ENCODE measurements around the gene PRDM12.

The PRDM12 gene

GRCh38 chr9:130635721-130636647, 28.4 kb upstream of the PRDM12 start:
- no peak for DNase-seq (ENCODE audit: low read depth in 2 of 2)

DNA sequence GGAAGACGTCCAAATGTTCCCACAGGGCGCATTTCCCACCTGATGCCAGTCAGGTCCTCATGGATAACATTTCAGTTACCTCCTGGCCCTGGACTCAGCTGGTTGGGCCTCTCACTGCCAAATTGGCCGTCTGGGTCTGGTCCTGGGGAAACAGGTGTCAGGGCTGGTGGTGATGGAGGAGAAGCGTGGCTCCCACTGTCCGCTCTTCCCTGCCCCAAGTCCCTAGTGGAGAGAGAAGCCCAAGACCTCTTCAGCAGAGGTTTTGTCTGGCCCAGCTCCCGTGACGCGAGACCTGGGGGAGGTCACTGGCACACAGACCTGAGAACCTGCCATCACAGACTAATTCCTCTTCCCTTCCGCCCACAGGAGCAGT, 27.8 kb upstream of the PRDM12 start:
- DNase-seq (ENCODE audit: low read depth in 2 of 2): no peak

DNA sequence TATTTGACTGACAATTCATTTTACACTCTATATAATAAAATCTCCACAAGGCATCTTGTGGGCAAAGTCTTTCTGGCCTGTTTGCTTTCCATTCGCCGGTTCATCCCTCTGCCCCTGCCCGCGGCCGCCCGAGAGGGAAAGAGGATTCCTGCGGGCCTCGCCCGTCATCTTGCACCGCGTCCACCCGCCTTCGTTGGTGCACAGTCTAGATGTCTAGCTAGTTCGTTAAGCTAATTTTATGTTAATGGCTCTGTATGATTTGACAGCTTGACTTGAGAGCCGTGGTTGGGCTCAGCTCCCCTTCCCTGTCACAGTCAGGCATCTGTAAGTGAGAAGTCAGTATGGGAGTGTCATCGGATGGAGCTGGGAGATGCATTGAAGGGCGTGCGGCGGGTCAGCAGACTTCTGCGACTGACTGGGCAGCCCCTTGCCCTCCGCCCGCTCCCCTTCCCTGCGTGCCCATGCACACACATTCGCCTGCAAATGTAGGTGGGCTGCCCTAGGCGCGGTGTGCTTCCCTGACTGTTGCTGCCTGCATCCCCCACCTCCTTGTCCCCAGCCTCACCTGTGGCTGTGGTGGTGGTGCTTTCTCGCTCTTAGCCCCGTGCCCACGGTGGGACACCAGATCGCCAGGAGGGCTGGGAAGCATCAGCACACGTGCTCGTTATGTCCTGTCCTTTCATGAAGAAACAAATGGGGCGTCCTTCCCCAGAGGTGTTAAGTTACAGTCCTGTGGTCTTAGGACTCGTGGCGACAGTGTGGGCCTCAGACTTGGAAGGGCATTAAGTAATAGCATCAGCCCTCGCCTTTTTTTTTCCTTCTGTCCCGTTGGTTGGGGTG, 25.9 kb upstream of the PRDM12 start:
- no peak for DNase-seq (ENCODE audit: low read depth in 2 of 2)

GRCh38 chr9:130639124-130639765, 25.1 kb upstream of the PRDM12 start:
- no peak for DNase-seq (ENCODE audit: low read depth in 2 of 2)

DNA sequence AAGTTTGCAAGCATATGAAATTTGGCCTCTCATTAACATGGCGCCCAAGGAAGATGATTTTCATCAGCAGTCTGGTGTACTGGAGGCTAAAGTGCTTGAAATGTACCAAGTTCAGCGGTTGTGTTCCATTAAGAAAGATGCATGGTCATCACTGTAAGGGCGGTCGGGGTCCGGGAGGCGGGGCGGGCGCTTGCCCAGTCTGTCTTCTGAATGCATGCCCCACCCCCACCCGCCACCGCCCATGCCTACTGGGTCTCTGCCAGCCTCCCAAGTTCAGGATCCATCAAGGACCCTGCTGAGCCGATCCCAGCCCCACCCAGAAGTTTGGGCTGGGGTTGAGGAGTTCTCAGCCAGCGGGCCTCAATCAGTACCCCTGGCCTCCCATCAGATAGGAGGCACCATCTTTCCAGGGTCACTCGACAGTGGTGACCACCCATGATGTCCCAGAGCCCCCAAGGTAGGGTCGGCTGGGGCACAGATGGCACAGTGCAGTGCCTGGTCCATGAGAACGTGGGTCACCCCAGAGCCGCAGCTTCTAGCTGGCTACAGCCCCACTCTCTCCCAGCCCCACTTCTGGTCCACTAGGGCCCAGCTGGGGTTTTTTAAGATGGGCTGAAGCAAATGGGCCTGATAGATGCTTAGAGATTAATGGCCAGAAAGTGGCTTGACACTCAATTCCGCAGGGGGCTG, 24.4 kb upstream of the PRDM12 start:
- no peak for DNase-seq (ENCODE audit: low read depth in 2 of 2)

DNA sequence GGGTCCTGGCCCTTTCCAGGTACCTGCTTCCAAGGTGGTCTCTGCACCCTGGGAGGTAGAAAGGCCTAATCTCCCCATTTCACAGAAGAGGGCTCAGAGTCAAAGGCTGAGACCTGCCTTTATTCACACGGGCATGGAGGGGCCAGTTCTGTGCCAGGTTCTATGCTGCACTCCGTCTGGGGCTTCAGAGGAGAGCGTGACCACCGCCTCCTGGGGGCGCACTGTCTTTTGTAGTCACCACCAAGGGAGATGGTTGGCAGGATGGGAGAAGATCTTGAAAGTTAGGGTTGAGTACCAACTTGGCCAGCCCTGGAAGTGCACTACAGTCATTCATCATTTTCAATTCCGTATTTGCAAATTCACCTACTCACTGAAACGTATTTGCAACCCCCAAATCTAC, 23.7 kb upstream of the PRDM12 start:
- DNase-seq (ENCODE audit: low read depth in 2 of 2): no peak

- no peak for DNase-seq (ENCODE audit: low read depth in 2 of 2)
Measured at GRCh38 chr9:130642926-130643325, 21.5 kb upstream of the PRDM12 start.

GRCh38 chr9:130651221-130651620, 13.2 kb upstream of the PRDM12 start:
- no peak for DNase-seq (ENCODE audit: low read depth in 2 of 2)

DNA sequence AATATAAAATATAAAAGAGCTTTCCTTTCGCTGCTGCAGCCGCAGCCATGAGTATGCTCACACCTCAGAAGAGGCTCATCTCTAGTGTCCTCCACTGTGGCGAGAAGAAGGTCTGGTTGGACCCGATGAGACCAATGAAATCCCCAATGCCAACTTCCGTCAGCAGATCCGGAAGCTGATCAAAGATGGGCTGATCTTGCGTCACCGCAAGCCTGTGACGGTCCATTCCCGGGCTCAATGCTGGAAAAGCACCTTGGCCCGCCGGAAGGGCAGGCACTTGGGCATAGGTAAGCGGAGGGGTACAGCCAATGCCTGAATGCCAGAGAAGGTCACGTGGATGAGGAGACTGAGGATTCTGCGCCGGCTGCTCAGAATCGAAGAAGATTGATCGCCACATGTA, 12.6 kb upstream of the PRDM12 start:
- DNase-seq (ENCODE audit: low read depth in 2 of 2): no peak

GRCh38 chr9:130654879-130655278, 9.5 kb upstream of the PRDM12 start:
- no peak for DNase-seq (ENCODE audit: low read depth in 2 of 2)

DNA sequence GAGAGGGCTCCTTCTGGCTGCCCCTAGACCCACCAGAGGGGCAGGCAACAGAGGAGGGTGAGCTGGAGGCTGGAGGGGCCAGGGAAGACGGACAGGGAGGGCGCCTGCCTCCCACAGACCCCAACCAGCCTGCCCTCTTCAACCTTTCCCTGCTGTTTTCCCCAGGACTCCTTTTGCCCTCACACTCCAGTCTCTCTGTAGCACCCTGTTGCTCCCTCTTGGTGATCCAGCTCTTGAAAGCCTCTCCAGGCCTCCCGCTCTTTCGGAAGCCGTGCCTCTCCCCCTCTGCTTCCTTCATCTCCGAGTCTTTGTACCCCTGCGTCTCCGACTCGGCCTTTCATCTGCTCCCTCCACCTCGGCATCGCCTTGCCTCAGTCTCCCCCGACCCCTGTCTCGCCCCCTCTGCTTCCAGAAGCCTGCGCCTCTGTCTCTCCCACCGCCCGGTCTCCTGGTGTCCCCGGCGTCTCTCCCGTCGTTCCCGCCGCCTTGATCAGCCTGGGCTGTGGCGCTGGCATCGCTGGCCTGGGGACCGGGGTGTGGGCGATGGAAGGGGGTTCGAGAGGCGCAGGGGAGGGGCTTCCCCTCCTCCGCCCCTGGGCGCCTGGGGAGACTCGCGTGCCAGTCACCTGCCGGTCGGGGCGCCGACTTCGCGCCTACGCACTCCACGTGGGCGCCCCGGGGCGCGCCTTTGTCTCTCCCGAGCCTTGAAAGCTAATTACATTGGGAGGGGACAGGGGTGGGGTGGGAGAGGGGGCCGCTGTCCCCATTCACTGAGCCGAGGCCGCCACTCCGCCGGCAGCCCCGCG, 5.3 kb upstream of the PRDM12 start:
- no peak for DNase-seq (ENCODE audit: low read depth in 2 of 2)

DNA sequence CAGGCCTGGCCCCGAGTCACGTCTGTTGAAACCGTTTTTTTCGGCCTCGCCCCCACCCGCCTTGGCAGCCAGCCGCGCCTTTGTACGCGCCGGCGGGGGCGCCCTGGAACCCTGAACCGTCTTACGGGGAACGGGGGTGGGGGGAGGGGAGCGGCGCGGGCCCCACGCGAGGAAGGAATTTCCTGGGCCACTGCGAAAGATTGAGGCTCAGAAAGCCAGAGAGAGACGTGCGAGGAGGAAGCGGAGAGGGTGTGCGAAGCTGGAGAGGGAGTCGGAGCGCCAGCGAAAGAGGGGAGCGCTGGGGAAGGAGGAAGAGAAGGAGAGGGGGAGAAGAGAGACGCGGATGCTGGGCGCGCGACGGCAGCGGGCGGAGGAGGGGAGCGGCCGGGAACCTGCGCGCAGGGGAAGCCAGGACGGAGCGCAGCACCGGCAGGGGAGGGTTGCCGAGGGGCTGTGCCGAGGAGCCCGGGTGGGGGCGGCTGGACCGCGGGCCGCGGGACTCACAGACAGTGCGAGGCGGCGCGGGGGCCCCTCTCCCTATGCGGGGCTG, 4.6 kb upstream of the PRDM12 start:
- no peak for DNase-seq (ENCODE audit: low read depth in 2 of 2)

GRCh38 chr9:130660326-130660682, 4.1 kb upstream of the PRDM12 start:
- DNase-seq (ENCODE audit: low read depth in 2 of 2): no peak

GRCh38 chr9:130660683-130661450, 3.5 kb upstream of the PRDM12 start:
- DNase-seq (ENCODE audit: low read depth in 2 of 2): no peak

DNA sequence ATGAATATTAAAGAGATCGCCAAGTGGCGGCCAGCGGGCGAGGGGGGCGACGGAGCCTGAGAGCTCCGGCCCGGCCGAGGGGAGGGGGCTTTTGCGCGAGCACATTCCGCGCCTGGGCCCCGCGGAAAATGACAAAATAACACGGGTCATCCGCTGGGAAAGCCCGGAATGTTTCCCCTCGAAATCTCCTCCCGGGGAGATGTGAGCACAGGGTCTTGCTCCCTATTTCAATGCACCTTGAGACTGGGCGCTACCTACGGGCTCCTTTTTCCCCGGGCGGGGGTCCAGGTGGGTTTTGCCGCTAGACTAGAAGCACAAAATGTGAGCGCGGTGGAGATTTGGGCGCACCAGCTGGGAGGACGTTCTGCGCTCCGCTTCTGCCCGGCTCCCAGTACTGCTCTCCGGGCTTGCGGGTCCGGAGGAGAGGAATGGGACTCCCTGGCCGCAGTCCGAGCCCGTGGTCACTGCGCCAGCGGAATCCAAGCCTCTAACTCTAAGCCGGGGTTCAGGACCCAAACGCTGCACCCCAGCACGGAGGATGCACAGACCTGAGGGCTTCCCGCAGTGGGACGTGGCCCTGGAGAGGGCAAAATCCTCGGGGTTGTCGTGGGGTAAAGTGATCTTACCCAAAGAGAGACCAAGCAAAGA, 2.8 kb upstream of the PRDM12 start:
- DNase-seq (ENCODE audit: low read depth in 2 of 2): no peak

DNA sequence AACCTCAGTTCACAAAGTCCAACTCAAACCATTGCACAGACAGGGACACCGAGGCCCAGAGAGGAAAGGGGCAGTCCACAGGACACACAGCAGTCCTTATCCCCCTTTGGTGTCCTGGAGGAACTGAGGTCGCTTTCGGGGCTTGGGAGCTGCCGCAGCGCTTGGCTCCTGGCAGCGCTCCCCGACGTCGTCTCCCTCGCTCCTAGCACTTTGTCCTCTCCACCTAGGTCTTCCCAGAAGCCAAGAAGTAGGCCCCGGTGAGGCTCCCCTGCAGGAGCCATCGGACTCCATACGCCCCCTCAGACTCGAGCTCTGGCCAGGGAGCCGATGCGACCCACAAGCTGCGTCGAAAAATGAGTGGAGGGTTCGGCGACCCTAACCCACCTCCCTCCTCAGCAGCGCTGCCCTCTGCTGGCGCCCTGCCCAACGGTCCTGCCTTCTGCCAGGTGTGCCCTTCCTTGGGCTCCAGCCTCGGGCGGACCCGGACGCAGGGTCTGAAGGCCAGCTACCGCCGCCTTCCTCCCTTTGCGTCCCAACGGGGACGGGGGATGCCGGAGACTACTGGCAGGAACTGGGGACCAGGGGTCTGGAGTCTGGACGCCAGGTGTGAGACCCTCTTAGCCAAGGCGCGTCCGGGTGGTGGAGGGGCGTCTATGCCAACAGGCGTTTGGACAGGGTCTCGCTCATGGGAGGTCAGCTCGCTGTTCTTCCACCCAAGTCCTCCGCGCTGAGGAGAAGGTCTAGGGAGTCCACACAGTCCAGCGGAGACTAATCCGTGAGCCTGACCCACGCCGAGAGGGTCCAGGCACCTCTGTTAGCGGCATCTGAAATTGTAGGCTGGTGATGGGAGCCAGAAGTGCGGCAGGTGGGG, 2.1 kb upstream of the PRDM12 start:
- DNase-seq (ENCODE audit: low read depth in 2 of 2): no peak

GRCh38 chr9:130662970-130663257, 1.5 kb upstream of the PRDM12 start:
- no peak for DNase-seq (ENCODE audit: low read depth in 2 of 2)

- DNase-seq (ENCODE audit: low read depth in 2 of 2): no peak
Measured at GRCh38 chr9:130663258-130663976, 977 bp upstream of the PRDM12 start.

Measured in fibroblast of skin of left biceps (primary cell).